Fibroblast of skin of abdomen (primary cell): ENCODE measurements around the gene SPEG.
A peak's percentile ranks its signal among the peaks of the same experiment; 100 is the strongest.

Experiments used
- DNase-seq: peaks from one replicate; pipeline ENCODE4 v3.0.0-alpha.2; 2013

Gene SPEG

GRCh38 chr2:219536967-219537366 lies 102.3 kb downstream of the SPEG start:
- DNase-seq = no peak

GRCh38 chr2:219537657-219538488 lies 103.2 kb downstream of the SPEG start:
- no peak for DNase-seq

GRCh38 chr2:219538504-219538951 lies 103.9 kb downstream of the SPEG start:
- DNase-seq = no peak

- no peak for DNase-seq
These were observed 104.5 kb downstream of the SPEG start for GRCh38 chr2:219538956-219539788.

GRCh38 chr2:219539926-219540678 lies 105.5 kb downstream of the SPEG start:
- no peak for DNase-seq

GRCh38 chr2:219540784-219541504 lies 106.3 kb downstream of the SPEG start:
- DNase-seq = no peak

- DNase-seq = peak; percentile 49
These were observed 107.1 kb downstream of the SPEG start for GRCh38 chr2:219541611-219542180.

GRCh38 chr2:219542931-219543595 lies 108.4 kb downstream of the SPEG start:
- no peak for DNase-seq

- DNase-seq = peak; percentile 99
These were observed 109.1 kb downstream of the SPEG start, which contains the start of the genes CHPF and TMEM198 for GRCh38 chr2:219543596-219544358. TSS of gene CHPF (minus strand) at chr2:219543809. CDS start at chr2:219543538, 271 bp downstream. TSS of gene TMEM198 (plus strand) at chr2:219544028. CDS start at chr2:219544728, 700 bp downstream.

- DNase-seq = no peak
These were observed 109.9 kb downstream of the SPEG start for GRCh38 chr2:219544567-219544966.

GRCh38 chr2:219545295-219545942 lies 110.8 kb downstream of the SPEG start:
- no peak for DNase-seq

- DNase-seq = no peak
These were observed 111.3 kb downstream of the SPEG start for GRCh38 chr2:219545943-219546352.

- DNase-seq = no peak
These were observed 113.0 kb downstream of the SPEG start for GRCh38 chr2:219547621-219548020.
